GM12874 (cell line): Measurements from ENCODE around the gene NSUN3.

Source experiments
- TF ChIP-seq, protein P1 (sequence below): IDR thresholded peaks from 2 replicates; pipeline ENCODE4 v1.5.1; 2011; ENCODE audit warnings: low read depth, mild to moderate bottlenecking, control low read depth, low read length, moderate library complexity; ENCODE audit not compliant: insufficient read depth

The NSUN3 gene

DNA sequence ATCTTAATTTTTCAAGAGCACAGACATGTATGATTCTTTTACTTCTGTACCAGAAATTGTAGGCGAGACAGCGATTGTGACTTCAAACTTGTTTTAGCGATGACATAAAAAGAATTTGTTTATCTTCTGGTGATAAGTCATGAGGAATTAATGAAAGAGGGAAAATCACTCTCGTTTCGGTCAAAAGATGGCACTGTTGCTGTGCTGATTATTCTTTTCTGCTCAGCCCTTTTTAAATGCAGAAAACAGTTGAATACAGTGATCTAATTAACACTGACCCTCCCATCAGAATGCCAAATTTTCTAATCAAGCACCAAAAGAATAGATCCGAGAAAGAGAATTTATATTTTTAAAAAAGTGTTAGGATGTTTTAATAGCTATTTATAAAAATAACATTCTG is 52.6 kb downstream of the NSUN3 start:
- TF ChIP-seq, protein P1, sequence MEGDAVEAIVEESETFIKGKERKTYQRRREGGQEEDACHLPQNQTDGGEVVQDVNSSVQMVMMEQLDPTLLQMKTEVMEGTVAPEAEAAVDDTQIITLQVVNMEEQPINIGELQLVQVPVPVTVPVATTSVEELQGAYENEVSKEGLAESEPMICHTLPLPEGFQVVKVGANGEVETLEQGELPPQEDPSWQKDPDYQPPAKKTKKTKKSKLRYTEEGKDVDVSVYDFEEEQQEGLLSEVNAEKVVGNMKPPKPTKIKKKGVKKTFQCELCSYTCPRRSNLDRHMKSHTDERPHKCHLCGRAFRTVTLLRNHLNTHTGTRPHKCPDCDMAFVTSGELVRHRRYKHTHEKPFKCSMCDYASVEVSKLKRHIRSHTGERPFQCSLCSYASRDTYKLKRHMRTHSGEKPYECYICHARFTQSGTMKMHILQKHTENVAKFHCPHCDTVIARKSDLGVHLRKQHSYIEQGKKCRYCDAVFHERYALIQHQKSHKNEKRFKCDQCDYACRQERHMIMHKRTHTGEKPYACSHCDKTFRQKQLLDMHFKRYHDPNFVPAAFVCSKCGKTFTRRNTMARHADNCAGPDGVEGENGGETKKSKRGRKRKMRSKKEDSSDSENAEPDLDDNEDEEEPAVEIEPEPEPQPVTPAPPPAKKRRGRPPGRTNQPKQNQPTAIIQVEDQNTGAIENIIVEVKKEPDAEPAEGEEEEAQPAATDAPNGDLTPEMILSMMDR: no peak

GRCh38 chr3:94117729-94118128 is 54.9 kb downstream of the NSUN3 start:
- TF ChIP-seq, protein P1: no peak

DNA sequence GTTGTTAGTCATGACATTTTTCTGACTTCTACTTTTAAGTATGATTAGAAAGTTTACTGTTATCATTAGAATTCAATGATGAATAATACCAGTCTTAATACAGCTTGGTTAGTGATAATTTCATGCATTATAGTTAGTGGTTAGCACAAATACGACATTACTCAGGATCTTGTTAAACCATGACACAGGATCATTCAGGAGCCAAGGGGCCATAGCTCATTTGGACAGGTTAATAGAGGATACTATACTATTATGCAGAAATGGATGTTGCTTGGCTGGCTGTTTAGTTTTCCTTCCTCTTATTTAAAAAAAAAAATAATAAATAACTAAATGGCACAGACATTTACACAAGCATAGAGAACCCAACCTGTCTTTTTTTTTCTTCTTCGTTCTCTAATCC is 55.5 kb downstream of the NSUN3 start:
- TF ChIP-seq, protein P1: no peak

GRCh38 chr3:94121161-94121560 is 58.3 kb downstream of the NSUN3 start:
- TF ChIP-seq, protein P1: no peak

- TF ChIP-seq, protein P1: no peak
Observed at GRCh38 chr3:94127115-94127514, 64.3 kb downstream of the NSUN3 start.

DNA sequence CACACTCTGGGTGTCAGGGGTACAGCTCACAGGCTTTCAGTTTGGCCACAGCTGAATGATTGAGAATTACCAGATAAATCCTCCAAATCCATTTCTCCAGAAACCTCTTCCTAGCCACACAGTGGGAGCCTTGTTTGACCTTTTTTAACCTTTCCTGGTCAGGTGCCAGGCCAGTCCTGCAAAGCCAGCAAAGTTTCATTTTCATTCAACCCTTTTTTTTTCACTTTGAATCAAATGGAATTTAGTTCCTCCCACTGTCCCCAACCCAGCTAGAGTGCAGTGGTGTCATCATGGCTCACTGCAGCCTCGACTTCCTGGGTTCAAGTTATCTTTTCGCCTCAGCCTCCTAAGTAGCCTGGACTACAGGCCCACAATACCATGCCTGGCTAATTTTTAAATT is 67.8 kb downstream of the NSUN3 start:
- TF ChIP-seq, protein P1: no peak

DNA sequence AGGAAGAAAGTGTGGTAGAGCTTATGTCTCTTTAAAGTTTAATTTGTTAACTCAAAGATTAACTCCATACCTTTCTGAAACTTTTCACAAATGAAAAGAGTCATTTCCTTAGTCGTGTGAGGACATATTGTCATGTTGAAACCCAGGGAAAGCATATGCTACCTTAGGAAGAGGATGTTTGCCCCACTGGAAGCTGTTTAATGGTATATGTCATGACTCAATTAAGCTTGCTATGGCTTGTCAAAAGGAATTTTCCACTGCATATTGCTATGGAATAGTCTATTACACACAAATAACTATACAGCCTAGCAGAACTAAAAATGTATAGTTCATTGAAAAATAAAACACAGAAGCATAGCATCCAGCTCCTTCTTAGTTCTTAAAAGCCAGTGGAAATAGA is 69.9 kb downstream of the NSUN3 start:
- TF ChIP-seq, protein P1: no peak

DNA sequence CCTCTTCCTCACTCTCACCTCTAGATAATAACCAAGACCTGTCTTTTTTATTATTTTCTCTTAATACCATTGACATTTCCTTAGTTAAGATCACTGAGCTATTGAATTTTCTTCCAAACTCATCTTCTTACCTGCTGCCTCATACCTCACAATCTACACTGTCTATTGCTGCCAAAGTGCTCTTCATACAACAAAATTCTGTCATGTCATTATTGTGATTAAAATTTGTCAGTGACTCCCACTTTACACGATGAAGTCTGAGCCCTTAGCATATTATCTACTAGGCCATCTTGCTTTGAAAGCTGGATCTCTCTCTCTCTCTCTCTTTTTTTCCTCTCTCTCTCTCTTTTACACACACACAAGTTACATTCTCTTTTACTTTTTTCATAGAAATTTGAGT is 73.3 kb downstream of the NSUN3 start:
- TF ChIP-seq, protein P1: no peak
